GM21786 (cell line): ENCODE measurements around the gene QTRT2.
A peak's percentile ranks its signal among the peaks of the same experiment; 100 is the strongest.

Experiments
- ATAC-seq: cut with Tn5 transposase; IDR thresholded peaks from one replicate; pipeline ENCODE4 v1.9.1; 2021; ENCODE audit not compliant: unreplicated experiment

QTRT2 gene

GRCh38 chr3:114056130-114057010 lies at the start of gene QTRT2, which contains the start of gene CCDC191:
Gene QTRT2, plus strand, starts transcription at chr3:114056737. Its CDS starts 8,521 bp downstream, at chr3:114065258.
Gene CCDC191, minus strand, starts transcription at chr3:114056526. Its CDS starts 60 bp downstream, at chr3:114056466.
- peak; percentile 97 for ATAC-seq

GRCh38 chr3:114011059-114011797 lies 45.3 kb upstream of the QTRT2 start:
- peak; percentile 84 for ATAC-seq

GRCh38 chr3:114014211-114014610 lies 42.3 kb upstream of the QTRT2 start:
- ATAC-seq = no peak

DNA sequence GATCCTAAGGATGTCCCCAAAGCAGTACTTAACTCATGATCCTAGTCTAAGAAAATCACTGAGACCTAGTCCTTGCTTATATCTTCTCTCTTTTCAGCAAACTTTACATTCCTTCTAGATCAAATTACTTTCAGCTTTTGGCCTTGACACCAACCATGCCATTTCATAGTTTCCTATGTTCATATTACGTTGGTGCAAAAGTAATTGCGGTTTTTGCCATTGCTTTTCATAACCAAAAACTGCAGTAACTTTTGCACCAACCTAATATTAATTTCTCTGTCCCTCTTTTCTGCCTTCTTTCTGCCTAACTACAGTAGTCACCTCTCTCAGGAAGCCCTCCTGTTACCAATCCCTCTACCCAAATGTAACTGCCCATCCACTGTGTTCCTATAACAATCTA lies 37.1 kb upstream of the QTRT2 start:
- ATAC-seq = no peak

GRCh38 chr3:114020907-114021306 lies 35.6 kb upstream of the QTRT2 start:
- no peak for ATAC-seq

- ATAC-seq = no peak
These were observed 34.3 kb upstream of the QTRT2 start for GRCh38 chr3:114022145-114022802.

DNA sequence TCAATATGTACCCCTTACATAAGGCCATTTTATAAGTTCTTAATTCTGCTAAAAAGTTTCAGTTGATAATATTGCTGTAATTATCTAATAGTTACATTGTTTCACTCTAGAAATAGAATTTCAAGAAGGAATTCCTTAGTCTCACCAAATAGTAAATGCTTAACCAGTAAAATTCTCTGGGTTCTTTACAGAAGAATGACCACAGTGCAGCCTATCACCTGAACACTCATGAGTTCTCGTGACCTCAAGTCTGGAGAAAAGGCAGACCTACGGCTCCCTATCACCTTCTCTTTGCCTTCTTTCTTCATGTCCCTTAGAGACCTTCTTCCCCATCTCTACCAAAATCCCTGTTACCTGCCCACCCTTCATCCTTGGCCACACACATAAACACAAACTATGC lies 31.1 kb upstream of the QTRT2 start:
- no peak for ATAC-seq

DNA sequence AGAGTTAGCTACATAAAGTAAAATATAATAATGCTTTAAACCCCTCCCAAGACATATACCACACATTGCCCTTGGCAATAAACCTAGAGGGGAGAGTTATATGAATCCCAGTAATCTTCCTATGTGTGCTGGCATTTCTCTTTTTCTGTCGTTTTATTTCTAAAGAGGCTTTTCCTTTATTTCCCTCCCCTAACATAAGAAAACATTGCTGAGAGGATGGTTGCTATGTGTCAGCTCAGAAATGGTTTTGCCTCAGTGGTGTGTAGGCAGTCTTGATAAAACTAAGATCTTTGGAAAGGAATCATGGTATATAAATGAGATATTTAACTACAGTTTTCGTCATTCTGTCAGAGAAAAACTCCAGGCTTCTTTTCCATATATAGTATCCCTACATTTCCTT lies 30.2 kb upstream of the QTRT2 start:
- no peak for ATAC-seq

DNA sequence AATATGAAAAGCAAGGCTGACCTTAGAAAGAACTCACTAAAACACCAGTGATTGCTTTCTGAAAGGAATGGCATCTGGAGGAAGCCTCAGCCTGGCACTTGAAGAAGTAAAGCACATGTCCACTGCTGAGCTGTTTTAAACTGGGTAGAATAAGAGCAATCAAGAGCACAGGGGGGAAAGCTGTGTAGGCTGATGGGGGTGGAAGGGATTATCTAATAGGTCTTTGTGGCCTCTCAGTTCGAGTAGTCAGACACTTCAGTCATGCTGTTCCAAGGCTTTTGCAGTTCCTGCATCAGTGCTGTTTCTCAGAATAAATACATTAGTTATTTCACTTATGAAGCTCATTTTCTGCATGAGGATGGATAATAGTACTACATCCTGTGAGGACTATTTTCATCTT lies 22.8 kb upstream of the QTRT2 start:
- ATAC-seq = no peak

DNA sequence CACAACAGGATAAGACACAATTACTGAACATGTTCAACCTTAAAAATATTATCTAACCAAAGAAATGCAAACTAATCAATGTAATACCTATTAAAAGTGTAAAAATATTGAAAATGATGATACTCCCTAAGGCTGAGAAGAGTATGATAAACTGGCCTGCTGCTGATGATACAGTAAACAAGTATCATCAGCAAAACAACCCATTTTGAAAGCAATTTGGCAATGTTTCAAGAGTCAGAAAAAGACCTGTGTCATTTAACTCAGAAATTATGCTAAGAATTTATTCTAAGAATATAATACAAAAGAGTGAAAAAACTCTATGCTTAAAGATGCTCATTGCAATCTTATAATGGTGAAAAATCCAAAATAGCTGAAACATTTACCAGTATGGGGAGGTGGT lies 22.3 kb upstream of the QTRT2 start:
- ATAC-seq = no peak

DNA sequence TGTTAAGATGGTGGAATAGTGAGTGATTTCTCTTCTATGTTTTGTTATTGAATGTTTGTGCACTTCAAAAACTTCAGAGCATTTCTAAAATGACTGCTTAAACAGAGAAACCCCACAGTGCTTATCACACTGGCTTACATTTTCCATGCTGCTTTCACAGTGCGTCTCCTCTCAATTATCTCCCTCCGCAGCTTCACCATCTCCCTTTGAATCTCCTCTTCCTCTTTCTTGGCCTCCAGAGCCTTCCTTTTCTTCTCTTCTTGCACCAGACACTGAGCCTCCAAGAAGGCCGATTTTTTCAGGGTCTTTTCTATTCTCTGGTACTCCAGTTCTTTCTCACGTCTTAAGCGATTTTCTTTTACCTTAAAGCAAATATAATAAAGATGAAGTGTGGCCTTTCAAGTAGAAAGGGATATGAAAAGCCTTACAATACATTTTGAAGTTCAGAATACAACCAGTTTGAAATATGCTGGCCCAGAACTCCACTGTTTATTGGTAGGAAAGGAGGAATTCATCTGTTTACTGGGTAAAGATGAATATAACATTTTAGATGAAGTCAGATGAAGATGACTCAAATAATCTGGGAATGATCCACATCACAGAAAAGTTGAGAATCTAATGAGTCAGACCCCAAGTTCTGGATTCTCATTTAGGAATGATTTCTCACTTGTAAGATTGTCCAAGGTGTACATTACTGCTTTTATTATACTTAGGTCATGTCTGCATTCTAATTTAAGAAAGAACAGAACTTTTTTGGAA lies 21.6 kb upstream of the QTRT2 start:
- no peak for ATAC-seq

DNA sequence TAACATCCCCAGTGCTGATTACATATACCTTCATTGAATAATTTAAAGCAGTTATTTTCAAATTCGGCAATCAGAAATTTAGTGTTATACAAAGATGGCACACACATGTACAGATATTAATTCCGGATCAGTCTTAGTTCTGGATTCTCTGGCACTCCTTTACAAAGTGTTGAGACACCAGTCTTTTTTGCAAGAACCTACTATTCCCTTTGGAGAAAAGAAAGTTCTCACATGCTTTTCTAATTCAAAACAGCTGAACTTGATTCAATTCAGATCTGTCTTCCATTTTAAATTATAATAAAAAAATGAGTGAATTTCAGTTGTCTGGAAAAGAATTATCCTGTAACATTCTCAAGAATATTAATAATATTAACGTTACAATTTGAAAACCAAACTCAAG lies 20.6 kb upstream of the QTRT2 start:
- ATAC-seq = no peak

DNA sequence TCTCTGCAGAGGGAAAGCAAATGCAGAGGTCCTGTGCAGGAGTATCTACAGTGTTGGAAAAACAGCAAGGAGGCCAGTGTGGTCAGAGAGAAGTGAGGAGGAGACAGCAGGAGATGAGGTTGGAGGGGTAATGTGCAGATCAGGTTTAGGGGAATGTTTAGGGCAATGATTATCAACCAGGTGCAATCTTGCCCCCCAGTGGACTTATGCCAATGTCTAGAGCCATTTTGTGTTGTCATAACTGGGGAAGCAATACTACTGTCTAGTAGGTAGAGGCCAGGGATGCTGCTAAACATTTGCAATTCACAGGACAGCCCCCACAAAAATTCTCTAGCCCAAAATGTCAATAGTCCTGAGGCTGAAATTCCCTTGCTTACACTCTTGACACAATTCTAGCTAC lies 13.3 kb upstream of the QTRT2 start:
- no peak for ATAC-seq

GRCh38 chr3:114052216-114052615 lies 4.3 kb upstream of the QTRT2 start:
- no peak for ATAC-seq

DNA sequence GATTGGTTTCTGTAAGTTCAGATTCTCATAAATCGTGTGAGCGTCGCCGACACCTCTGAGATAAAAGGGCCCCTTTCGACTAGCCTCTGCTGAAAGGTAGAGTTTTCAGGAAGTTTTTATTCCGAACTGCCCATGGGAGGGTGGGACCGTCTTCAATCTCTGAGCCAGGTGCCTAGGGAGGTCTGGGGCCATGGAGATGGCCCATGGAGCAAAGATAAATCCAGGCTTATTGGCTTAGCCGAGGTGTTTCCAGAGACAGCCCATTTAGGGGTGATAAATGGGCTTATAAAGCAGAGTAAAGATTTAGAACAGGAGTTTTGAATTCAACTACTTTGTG lies 442 bp downstream of the QTRT2 start:
- ATAC-seq = no peak

DNA sequence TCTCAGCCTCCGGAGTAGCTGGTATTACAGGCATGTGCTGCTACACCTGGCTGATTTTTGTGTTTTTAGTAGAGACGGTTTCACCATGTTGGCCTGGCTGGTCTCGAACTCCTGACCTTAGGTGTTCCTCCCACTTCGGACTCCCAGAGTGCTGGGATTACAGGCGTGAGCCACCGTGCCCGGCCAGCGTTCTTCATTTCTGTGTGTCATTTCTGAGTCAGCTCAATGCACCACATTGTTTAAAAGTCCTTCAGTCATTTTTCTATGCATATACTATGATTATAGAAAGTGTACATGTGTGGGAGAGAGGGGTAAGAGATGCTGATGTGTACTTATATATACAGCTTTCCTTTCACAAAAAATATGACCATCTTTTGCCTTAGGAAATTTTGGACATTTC lies 2.1 kb downstream of the QTRT2 start:
- no peak for ATAC-seq

DNA sequence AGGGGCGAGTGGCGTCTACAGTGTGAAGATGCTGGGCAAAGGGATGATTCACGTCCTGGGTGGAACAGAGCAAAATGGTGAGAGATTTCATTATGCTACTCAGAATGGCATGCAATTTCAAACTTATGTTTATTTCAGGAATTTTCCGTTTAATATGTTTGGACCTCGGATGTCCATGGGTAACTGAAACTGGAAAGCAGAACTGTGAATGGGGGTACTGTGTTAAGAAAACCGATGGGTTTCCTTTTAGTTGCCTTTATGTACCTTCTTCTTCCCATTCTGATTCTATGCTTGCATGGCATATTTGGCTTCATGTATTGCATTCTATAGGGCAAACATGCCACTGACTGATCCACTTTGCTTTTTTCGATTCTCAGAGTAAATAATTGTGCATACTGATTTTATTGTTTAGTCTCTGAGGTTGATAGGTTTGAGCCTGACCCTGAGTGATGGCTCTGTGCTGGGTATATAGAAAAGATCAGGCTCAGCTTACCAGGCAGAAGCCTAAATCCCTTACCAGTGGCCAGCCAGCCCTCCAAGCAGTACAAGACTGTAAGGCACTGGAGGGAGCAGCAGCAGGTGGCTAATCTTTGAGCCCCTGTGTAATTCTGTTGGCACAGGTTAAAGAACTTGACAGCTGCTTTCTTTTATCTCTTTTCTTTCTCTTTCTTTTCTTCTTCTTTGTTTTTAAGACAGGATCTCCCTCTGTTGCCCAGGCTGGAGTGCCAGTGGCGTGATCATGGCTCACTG lies 4.5 kb downstream of the QTRT2 start:
- no peak for ATAC-seq

DNA sequence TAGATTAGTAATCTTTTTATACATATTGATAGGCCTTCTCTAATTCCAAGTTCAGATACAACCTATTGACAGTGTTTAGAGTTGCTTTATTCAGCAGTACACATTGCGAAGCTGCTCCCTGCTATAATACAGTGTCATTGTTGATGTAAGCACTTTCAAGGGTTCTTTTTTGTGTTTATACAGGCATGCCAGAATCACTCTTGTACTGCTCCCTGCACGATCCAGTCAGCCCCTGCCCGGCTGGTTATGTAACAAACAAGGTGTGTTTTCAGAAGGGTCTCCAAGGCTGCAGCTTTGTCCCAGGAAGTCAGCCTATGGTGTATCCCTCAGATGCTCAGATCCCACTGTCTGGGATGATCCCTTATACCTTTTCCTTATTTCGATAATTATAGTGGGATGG lies 11.3 kb downstream of the QTRT2 start:
- no peak for ATAC-seq

DNA sequence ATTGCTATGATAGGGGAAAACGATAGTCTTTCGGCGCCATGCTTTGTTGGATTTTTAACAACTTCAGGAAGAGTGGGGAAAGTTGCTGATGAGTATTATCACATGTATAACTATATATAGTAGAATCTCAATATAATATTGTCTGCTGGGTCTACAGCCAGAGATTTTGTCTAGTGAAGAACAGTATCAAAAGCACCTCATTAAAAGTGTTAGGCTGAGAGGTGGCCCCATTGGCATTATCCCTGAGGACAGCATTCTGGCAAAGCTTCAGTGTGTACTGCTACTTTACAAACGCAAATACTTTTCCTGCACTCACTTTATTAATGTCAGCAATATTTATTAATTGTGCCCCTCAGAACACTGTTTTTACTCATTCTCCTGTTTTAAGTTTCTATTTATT lies 11.8 kb downstream of the QTRT2 start:
- ATAC-seq = no peak

- no peak for ATAC-seq
These were observed 15.2 kb downstream of the QTRT2 start for GRCh38 chr3:114071786-114072185.
